GM12891 (cell line): ENCODE measurements around the gene HCK.

ENCODE experiments used
- POLR2A ChIP-seq: IDR thresholded peaks from 2 replicates; pipeline ENCODE4 v1.6.1; 2011; ENCODE audit warnings: low read depth, low read length, control low read depth
- POLR2AphosphoS5 ChIP-seq: IDR thresholded peaks from 2 replicates; pipeline ENCODE4 v1.6.1; 2011; ENCODE audit warnings: low read depth, low read length, control low read depth
- TAF1 ChIP-seq: IDR thresholded peaks from 2 replicates; pipeline ENCODE4 v1.6.1; 2011; ENCODE audit warnings: low read depth, low read length, control low read depth

GRCh38 chr20:32128167-32128566 lies 76.1 kb downstream of the HCK start:
- no peak for TF ChIP-seq POLR2A
- TF ChIP-seq POLR2AphosphoS5: no peak
- no peak for TF ChIP-seq TAF1
